Sigmoid colon (tissue), 7 donors: ENCODE data around the gene ATP10A. TPM values are rescaled to one million over a fixed set of nuclear protein-coding genes. Genes with fewer than 3 reads are reported as not detected.

ENCODE experiments used
- DNase-seq: peaks from one replicate; pipeline ENCODE4 v3.0.0-alpha.2; 2019
- H3K27ac ChIP-seq, 4 donors: fragments of 200-600 bp; sonication (generic); one replicate each; pipeline ENCODE4 v1.5.1; 2016 to 2019; ENCODE audit warnings: mild to moderate bottlenecking in 1 of 4
- H3K27me3 ChIP-seq, 3 donors: fragments of 200-600 bp; sonication (generic); one replicate each; pipeline ENCODE4 v1.5.1; 2019; ENCODE audit warnings: mild to moderate bottlenecking in 1 of 3
- H3K36me3 ChIP-seq, 4 donors: fragments of 200-600 bp; sonication (generic); one replicate each; pipeline ENCODE4 v1.5.1; 2016 to 2019
- H3K4me1 ChIP-seq, 4 donors: fragments of 200-600 bp; sonication (generic); one replicate each; pipeline ENCODE4 v1.5.1; 2017 to 2019
- H3K4me3 ChIP-seq, 4 donors: fragments of 200-600 bp; sonication (generic); one replicate each; pipeline ENCODE4 v1.5.1; 2017 to 2019; ENCODE audit warnings: mild to moderate bottlenecking in 2 of 4, moderate library complexity in 1 of 4
- H3K9me3 ChIP-seq, 4 donors: fragments of 200-600 bp in 3 of 4; sonication (generic) in 3 of 4; one replicate each; pipeline versions ENCODE4 v1.5.1 to v1.6.1; 2013 to 2019
- CTCF ChIP-seq, 4 experiments: fragments of 450-650 bp in 3 of 4; fragments of 200-600 bp in 1 of 4; IDR thresholded peaks; one replicate each; pipeline ENCODE4 v1.5.1; 2016 to 2019; ENCODE audit warnings: antibody characterized with exemption in 4 of 4, mild to moderate bottlenecking in 3 of 4, moderate library complexity in 2 of 4
- EP300 ChIP-seq, 4 donors: sonication (generic); formaldehyde crosslinking; IDR thresholded peaks; one replicate each; pipeline ENCODE4 v1.6.1; 2017; ENCODE audit warnings: antibody characterized with exemption in 4 of 4
- POLR2A ChIP-seq, 2 donors: fragments of 450-650 bp; IDR thresholded peaks; one replicate each; pipeline ENCODE4 v1.6.1; 2016; ENCODE audit warnings: antibody characterized with exemption in 2 of 2, mild to moderate bottlenecking in 2 of 2, moderate library complexity in 2 of 2
- POLR2AphosphoS5 ChIP-seq, 4 donors: sonication (generic); formaldehyde crosslinking; IDR thresholded peaks; one replicate each; pipeline ENCODE4 v1.6.1; 2017; ENCODE audit warnings: antibody characterized with exemption in 4 of 4
- WGBS, 2 donors: extraction: QIAGEN DNeasy Blood & Tissue Kit; methylation state at CpG; one replicate each; pipeline ENCODE4 v1.1.7; 2013; 5-methylcytosine and 5-hydroxymethylcytosine counted together
- intact Hi-C: fragments of 100-400 bp; cut with DNase I; formaldehyde crosslinking; loops from one replicate; pipeline ENCODE4 v1.15.1; 2023
- polyA plus RNA-seq, 3 donors: library from polyadenylated mRNA; stranded (reverse); fragments of 200-250 nt; gene quantifications; one replicate each; pipeline ENCODE4 v1.2.3, GENCODE V29; 2013
- total RNA-seq, 4 donors: library from RNA; depleted of rRNA; stranded (reverse); fragments of >200 nt; gene quantifications; one replicate each; pipeline ENCODE4 v1.1.0, GENCODE V29; 2016
- donor health status: healthy with polysubstance abuse.
- donor health status: Bipolar disorder and iron deficiency.
- donor health status: healthy.

ATP10A gene
- total and polyA plus RNA-seq, 7 donors, result 0.23 to 7.7 (median 2.9) TPM

DNA sequence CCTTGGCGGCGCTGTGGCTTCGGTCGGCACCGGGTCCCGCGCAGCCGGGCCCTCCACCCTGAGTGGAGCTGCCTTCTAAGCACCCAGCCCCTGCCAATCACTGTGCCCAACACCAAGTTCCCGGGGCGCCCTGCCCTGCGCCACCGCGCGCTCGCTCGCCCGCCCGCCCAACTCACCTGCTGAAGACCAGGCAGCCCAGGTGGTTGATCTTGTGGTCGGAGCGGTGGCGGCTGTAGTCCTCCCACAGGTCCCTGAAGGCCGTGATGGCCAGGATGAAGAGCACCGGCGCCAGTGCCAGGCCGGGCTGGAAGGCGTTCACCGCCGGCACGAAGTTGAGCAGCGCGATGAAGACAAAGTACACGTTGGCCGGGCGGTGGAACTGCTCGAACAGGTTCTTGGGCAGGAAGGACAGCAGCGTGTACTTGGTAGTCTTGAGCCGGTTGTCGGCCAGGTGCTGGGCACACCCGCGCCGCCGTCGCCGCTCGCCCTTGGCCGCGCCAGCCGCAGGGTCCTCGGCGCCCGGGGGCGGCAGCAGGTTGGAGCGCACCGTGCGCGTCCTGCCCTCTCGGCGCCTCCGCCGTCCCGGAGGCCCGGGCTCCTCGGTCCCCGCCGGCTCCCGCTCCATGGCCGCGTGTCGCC is 536 bp downstream of the ATP10A start:
- DNase-seq, result no peak
- H3K4me3 ChIP-seq, result peak overlapping the region; percentile 39 to 68 (median 66)
- no peaks in the 10 kb centered on the region for H3K9me3 ChIP-seq
- WGBS, 2 donors, result 1 to 16% methylated on average over 69 of the region's 69 CpGs
- no peaks in the 10 kb centered on the region for H3K36me3 ChIP-seq
- intact Hi-C loops, result loop anchor here (5.0 to 10.0 kb wide), 3 partner anchors 70 to 188 kb away; no protein-coding TSS in a partner anchor
- peak overlapping the region; percentile 73 to 95 (median 84) for H3K27ac ChIP-seq
- no peak for TF ChIP-seq POLR2AphosphoS5 (IDR thresholded peaks at IDR 0.05)
- peaks cover 0 to 48% (median 42%) of the 10 kb centered on the region in 4 donors for H3K4me1 ChIP-seq
- H3K27me3 ChIP-seq, result no peaks in the 10 kb centered on the region

- H3K4me3 ChIP-seq, result peak overlapping the region; percentile 39 to 68 (median 66)
- H3K27ac ChIP-seq, result peak overlapping the region; percentile 73 to 95 (median 84)
- no peaks in the 10 kb centered on the region for H3K36me3 ChIP-seq
- H3K27me3 ChIP-seq, result no peaks in the 10 kb centered on the region
- H3K9me3 ChIP-seq, result no peaks in the 10 kb centered on the region
- intact Hi-C loops, result loop anchor here (5.0 to 10.0 kb wide), 3 partner anchors 70 to 187 kb away; no protein-coding TSS in a partner anchor
- DNase-seq, result peak; percentile 72
- peaks cover 0 to 48% (median 42%) of the 10 kb centered on the region in 4 donors for H3K4me1 ChIP-seq
- 12 to 36% methylated on average over 19 of the region's 19 CpGs for WGBS, 2 donors
- TF ChIP-seq EP300 (IDR thresholded peaks at IDR 0.05) (no peak), POLR2AphosphoS5 (IDR thresholded peaks at IDR 0.05) (peak in 1 of 4 donors; percentile 19)
These were observed 1.1 kb downstream of the ATP10A start for GRCh38 chr15:25862071-25862471.

- intact Hi-C loops, result loop anchor here (5.0 to 10.0 kb wide), 3 partner anchors 69 to 186 kb away; no protein-coding TSS in a partner anchor
- whole genome bisulfite sequencing, 2 donors, result 67 to 77% methylated on average over 20 of the region's 20 CpGs
- H3K36me3 ChIP-seq, result no peaks in the 10 kb centered on the region
- H3K4me3 ChIP-seq, result peak overlapping the region; percentile 39 to 68 (median 66)
- TF ChIP-seq CTCF (IDR thresholded peaks at IDR 0.05), result no peak
- TF ChIP-seq POLR2A (IDR thresholded peaks at IDR 0.05), result no peak
- no peak for TF ChIP-seq POLR2AphosphoS5 (IDR thresholded peaks at IDR 0.05)
- TF ChIP-seq EP300 (IDR thresholded peaks at IDR 0.05), result no peak
- no peaks in the 10 kb centered on the region for H3K27me3 ChIP-seq
- peaks cover 0 to 48% (median 42%) of the 10 kb centered on the region in 4 donors for H3K4me1 ChIP-seq
- no peaks in the 10 kb centered on the region for H3K9me3 ChIP-seq
- H3K27ac ChIP-seq, result peak overlapping the region; percentile 73 to 95 (median 84)
- DNase-seq, result no peak
These were observed 2.0 kb downstream of the ATP10A start for GRCh38 chr15:25860885-25861866.

DNA sequence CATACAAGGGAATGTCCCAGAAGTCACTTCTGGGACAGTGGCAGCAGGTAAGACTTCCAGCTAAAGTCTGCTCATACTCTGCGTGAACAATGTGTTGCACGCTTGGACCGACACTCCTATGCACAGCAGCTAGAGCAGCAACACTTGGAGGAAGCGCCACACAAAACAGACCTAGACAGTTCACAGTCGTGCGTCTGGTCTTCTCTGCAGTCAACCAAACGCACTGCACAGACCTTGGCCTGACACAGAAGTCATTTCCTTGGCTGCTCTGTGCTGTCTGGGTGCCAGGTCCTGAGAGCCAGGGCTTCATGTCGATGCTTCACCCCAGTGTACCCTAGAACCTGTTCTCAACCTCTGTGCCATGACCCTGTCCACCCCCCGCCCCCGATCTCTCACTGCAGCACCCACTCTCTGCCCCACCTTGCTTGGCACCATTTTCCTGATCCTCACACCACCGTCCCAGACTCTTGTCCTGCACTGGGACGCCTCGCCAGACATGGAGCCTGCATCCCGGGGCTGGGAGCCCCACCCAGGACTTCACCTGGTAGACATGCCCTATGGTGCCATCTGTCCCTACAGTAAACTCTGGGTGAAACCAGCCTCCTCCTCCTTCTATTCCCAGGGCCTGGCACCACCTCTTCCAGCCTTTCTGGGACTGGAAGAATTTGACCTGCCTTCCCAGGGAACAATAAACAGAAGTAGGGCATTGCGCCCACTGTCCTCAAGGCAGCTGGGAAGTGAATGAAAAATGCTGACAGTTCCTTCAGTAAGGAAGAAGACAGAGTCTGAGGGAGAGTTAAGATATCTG is 3.1 kb downstream of the ATP10A start:
- Histone ChIP-seq H3K4me1 (peaks cover 0 to 48% (median 42%) of the 10 kb centered on the region in 4 donors), H3K9me3 (no peaks in the 10 kb centered on the region), H3K27me3 (no peaks in the 10 kb centered on the region), H3K4me3 (peak overlapping the region in 3 of 4 donors; percentile 65 to 68 (median 66)), H3K36me3 (no peaks in the 10 kb centered on the region), H3K27ac (peak overlapping the region; percentile 73 to 95 (median 84))
- peak in 3 of 4 donors; percentile 40 to 75 (median 72) for TF ChIP-seq POLR2AphosphoS5 (IDR thresholded peaks at IDR 0.05)
- TF ChIP-seq CTCF (IDR thresholded peaks at IDR 0.05), result no peak
- no peak for TF ChIP-seq POLR2A (IDR thresholded peaks at IDR 0.05)
- TF ChIP-seq EP300 (IDR thresholded peaks at IDR 0.05), result peak in 1 of 4 donors; percentile 43
- intact Hi-C loops, result loop anchor here (5.0 to 10.0 kb wide), 3 partner anchors 68 to 185 kb away; no protein-coding TSS in a partner anchor
- 63 to 68% methylated on average over 15 of the region's 15 CpGs for WGBS, 2 donors
- peak; percentile 78 for DNase-seq
